Osteoblast (primary cell): Measurements from ENCODE around the gene SIGLEC9. TPM values are rescaled to one million over a fixed set of nuclear protein-coding genes. Genes with fewer than 3 reads are reported as not detected.

Experiments used
- DNase-seq: peaks from one replicate; pipeline ENCODE4 v3.0.0; 2011; ENCODE audit warnings: low spot score, mixed read lengths; ENCODE audit not compliant: insufficient read length; ENCODE audit errors: missing footprints
- H2AFZ ChIP-seq: 2 replicates; pipeline ENCODE4 v1.6.0; 2011; ENCODE audit warnings: mild to moderate bottlenecking, low read length
- H3K27ac ChIP-seq: 2 replicates; pipeline ENCODE4 v1.5.1; 2011; ENCODE audit warnings: mild to moderate bottlenecking, low read depth, low read length, moderate library complexity
- H3K27me3 ChIP-seq: 2 replicates; pipeline ENCODE4 v1.6.0; 2012; ENCODE audit warnings: mild to moderate bottlenecking, control low read depth, inconsistent platforms, low read length, moderate library complexity; ENCODE audit not compliant: insufficient read depth
- H3K36me3 ChIP-seq: 2 replicates; pipeline ENCODE4 v1.5.1; 2011; ENCODE audit warnings: mild to moderate bottlenecking, low read length, control low read depth, moderate library complexity; ENCODE audit not compliant: insufficient read depth
- H3K4me1 ChIP-seq: 2 replicates; pipeline ENCODE4 v1.5.1; 2011; ENCODE audit warnings: mild to moderate bottlenecking, low read length, control low read depth, moderate library complexity; ENCODE audit not compliant: insufficient read depth
- H3K4me2 ChIP-seq: 2 replicates; pipeline ENCODE4 v1.6.0; 2011; ENCODE audit warnings: mild to moderate bottlenecking, low read length; ENCODE audit not compliant: insufficient read depth
- H3K4me3 ChIP-seq: fragments of 200-600 bp; sonication (generic); 3 replicates; pipeline ENCODE4 v1.5.1; 2012; ENCODE audit warnings: mild to moderate bottlenecking, low read length, inconsistent platforms; ENCODE audit not compliant: insufficient read depth
- H3K79me2 ChIP-seq: 2 replicates; pipeline ENCODE4 v1.6.0; 2012; ENCODE audit warnings: mild to moderate bottlenecking, low read length, control low read depth, inconsistent platforms; ENCODE audit not compliant: insufficient read depth
- H3K9me3 ChIP-seq: 2 replicates; pipeline ENCODE4 v1.5.1; 2011; ENCODE audit warnings: low read depth, low read length, control low read depth
- H4K20me1 ChIP-seq: 2 replicates; pipeline ENCODE4 v1.6.0; 2012; ENCODE audit warnings: mild to moderate bottlenecking, low read length, control low read depth; ENCODE audit not compliant: insufficient read depth
- CTCF ChIP-seq: IDR thresholded peaks from 2 replicates; pipeline ENCODE4 v1.5.1; 2011; ENCODE audit warnings: mild to moderate bottlenecking, low read depth, low read length, moderate library complexity; ENCODE audit errors: extremely low read depth
- total RNA-seq: library from RNA; depleted of rRNA; stranded (reverse); fragments of >200 nt; gene quantifications from 2 replicates; pipeline ENCODE4 v1.2.3, GENCODE V29; 2012

Gene SIGLEC9
- total RNA-seq, 1 donor = not detected

- no peak for DNase-seq
- Histone ChIP-seq H3K79me2 (no peaks in the 10 kb centered on the region), H3K4me2 (no peak overlapping the region), H4K20me1 (no peaks in the 10 kb centered on the region), H3K27ac (no peak overlapping the region), H3K9me3 (no peaks in the 10 kb centered on the region), H2AFZ (no peak overlapping the region), H3K4me3 (no peak overlapping the region), H3K27me3 (no peaks in the 10 kb centered on the region), H3K36me3 (no peaks in the 10 kb centered on the region), H3K4me1 (no peaks in the 10 kb centered on the region)
- TF ChIP-seq CTCF = no peak
Observed at GRCh38 chr19:51147663-51148062, 23.0 kb downstream of the SIGLEC9 start.

GRCh38 chr19:51148580-51148979, 23.9 kb downstream of the SIGLEC9 start:
- Histone ChIP-seq H2AFZ (no peak overlapping the region), H3K27me3 (no peaks in the 10 kb centered on the region), H4K20me1 (no peaks in the 10 kb centered on the region), H3K36me3 (no peaks in the 10 kb centered on the region), H3K27ac (no peak overlapping the region), H3K9me3 (no peaks in the 10 kb centered on the region), H3K4me2 (no peak overlapping the region), H3K79me2 (no peaks in the 10 kb centered on the region), H3K4me1 (no peaks in the 10 kb centered on the region), H3K4me3 (no peak overlapping the region)
- no peak for DNase-seq
- no peak for TF ChIP-seq CTCF

GRCh38 chr19:51150627-51151026, 25.9 kb downstream of the SIGLEC9 start:
- H2AFZ ChIP-seq = no peak overlapping the region
- H3K79me2 ChIP-seq = no peaks in the 10 kb centered on the region
- TF ChIP-seq CTCF = no peak
- H3K27me3 ChIP-seq = peaks cover 3% of the 10 kb centered on the region
- no peaks in the 10 kb centered on the region for H3K36me3 ChIP-seq
- H3K9me3 ChIP-seq = no peaks in the 10 kb centered on the region
- H3K27ac ChIP-seq = no peak overlapping the region
- no peak overlapping the region for H3K4me3 ChIP-seq
- no peaks in the 10 kb centered on the region for H3K4me1 ChIP-seq
- DNase-seq = no peak
- no peaks in the 10 kb centered on the region for H4K20me1 ChIP-seq
- H3K4me2 ChIP-seq = no peak overlapping the region

DNA sequence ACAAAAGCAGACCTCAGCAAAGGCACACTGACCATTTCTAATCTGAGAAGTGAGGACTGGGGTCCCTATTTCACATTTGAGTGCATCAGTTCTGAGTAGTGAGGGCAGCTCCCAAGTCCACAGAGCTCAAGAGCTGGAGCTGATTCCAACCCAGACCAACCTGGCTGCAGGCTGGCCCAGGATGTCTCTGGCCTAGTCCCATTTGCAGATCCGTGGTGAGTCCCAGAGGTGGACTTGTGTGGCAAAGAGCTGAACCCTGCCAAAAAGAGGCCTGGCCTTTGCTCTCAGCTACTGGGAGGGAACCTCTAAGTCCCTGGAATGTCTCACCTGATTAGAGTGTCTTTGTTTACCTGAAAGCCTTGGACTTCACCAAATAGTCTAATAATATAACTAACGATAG, 32.0 kb downstream of the SIGLEC9 start:
- Histone ChIP-seq H3K4me2 (no peak overlapping the region), H3K27me3 (peaks cover 13% of the 10 kb centered on the region), H3K4me3 (no peak overlapping the region), H3K27ac (no peak overlapping the region), H4K20me1 (no peaks in the 10 kb centered on the region), H3K79me2 (no peaks in the 10 kb centered on the region), H2AFZ (no peak overlapping the region), H3K4me1 (no peaks in the 10 kb centered on the region), H3K9me3 (no peaks in the 10 kb centered on the region), H3K36me3 (no peaks in the 10 kb centered on the region)
- TF ChIP-seq CTCF = no peak
- no peak for DNase-seq
